ENCODE data around the gene FUT1. TPM values are rescaled to one million over a fixed set of nuclear protein-coding genes. Genes with fewer than 3 reads are reported as not detected.

FUT1 gene
- total and polyA plus RNA-seq, 10 of the 15 experiments (the other 5 are each of a cell fraction or from before 2014, with no cell fraction given), result 0.01 TPM; not detected in 9

DNA sequence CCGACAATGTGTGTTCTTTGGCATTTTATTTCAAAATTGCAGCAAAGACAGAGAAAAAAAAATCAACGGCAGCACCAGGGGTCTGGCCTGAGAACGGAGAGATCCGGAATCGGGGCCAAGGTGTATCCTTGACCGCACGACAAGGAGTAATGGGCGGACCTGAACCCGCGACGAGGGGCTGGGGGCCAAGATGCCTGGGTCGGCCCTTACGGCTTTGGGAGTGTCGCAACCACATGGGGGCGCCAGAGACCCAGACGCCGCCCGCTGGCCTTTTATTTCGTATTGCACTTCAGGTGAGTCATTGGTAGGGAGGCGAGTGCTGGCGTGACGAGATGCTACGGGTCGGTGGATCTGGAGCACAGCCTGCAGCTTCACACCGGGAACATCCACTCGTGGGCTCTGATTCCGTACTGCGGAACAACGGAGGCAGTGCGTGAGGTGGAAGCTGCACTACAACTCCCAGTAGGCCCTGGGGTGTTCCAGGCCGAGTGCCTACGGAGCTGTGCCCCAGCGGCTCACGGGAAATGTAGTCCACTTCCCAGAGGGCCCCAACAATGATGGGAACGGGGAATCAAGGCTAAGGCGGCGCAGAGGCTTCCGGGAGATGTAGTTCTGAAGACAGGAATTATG, 42.7 kb upstream of the FUT1 start (continued):
- TF ChIP-seq, protein P1, sequence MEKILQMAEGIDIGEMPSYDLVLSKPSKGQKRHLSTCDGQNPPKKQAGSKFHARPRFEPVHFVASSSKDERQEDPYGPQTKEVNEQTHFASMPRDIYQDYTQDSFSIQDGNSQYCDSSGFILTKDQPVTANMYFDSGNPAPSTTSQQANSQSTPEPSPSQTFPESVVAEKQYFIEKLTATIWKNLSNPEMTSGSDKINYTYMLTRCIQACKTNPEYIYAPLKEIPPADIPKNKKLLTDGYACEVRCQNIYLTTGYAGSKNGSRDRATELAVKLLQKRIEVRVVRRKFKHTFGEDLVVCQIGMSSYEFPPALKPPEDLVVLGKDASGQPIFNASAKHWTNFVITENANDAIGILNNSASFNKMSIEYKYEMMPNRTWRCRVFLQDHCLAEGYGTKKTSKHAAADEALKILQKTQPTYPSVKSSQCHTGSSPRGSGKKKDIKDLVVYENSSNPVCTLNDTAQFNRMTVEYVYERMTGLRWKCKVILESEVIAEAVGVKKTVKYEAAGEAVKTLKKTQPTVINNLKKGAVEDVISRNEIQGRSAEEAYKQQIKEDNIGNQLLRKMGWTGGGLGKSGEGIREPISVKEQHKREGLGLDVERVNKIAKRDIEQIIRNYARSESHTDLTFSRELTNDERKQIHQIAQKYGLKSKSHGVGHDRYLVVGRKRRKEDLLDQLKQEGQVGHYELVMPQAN (conservative IDR thresholded peaks at IDR 0.05), result no peak
- TF ChIP-seq DPF2 (IDR thresholded peaks at IDR 0.05), result no peak
- peak; percentile 76 for TF ChIP-seq NR2C1 (IDR thresholded peaks at IDR 0.05)
- TF ChIP-seq, protein P2, sequence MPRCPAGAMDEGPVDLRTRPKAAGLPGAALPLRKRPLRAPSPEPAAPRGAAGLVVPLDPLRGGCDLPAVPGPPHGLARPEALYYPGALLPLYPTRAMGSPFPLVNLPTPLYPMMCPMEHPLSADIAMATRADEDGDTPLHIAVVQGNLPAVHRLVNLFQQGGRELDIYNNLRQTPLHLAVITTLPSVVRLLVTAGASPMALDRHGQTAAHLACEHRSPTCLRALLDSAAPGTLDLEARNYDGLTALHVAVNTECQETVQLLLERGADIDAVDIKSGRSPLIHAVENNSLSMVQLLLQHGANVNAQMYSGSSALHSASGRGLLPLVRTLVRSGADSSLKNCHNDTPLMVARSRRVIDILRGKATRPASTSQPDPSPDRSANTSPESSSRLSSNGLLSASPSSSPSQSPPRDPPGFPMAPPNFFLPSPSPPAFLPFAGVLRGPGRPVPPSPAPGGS (IDR thresholded peaks at IDR 0.05; ENCODE audit: borderline replicate concordance, insufficient read depth, low read depth, low read length, poor library complexity, severe bottlenecking), result no peak

DNA sequence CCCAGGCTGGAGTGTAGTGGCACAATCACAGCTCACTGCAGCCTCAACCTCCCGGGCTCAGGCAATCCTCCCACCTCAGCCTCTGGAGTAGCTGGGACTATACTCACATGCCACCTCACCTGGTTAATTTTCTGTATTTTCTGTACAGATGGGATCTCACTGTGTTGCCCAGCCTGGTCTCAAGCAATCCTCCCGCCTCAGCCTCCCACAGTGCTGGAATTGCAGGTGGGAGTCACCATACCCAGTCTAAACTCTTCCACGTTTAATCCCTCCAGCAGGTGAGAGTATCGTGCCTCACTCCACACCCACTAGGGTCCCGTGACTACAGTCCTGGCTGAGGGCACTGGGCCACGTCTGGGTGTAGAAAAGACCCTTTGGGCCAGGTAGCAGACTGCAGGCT, 41.9 kb upstream of the FUT1 start:
- DNase-seq (ENCODE audit: low read depth, low spot score) (no peak), ATAC-seq (no peak), FAIRE-seq (no peak)
- H2AFZ ChIP-seq (ENCODE audit: control insufficient read depth, low read depth, low read length), result no peak overlapping the region
- TF ChIP-seq HDAC6 (IDR thresholded peaks at IDR 0.05; ENCODE audit: unreplicated experiment) (no peak), DPF2 (IDR thresholded peaks at IDR 0.05) (no peak), FOXM1 (IDR thresholded peaks at IDR 0.05; ENCODE audit: low read depth, low read length) (no peak), SREBF2 (IDR thresholded peaks at IDR 0.05; ENCODE audit: low read length) (no peak), CEBPB (IDR thresholded peaks at IDR 0.05; ENCODE audit: borderline replicate concordance in 1 of 2, low read depth in 2 of 2, low read length in 2 of 2) (no peak)
- H3K79me2 ChIP-seq (ENCODE audit: control insufficient read depth, insufficient read depth, low read length), result no peaks in the 10 kb centered on the region
- BruUV-seq (replicated peaks), result no TSS peak
- ChIA-PET CTCF (interaction anchor here (0.6 to 26.1 kb wide), 13 partner anchors 12 to 210 kb away, joined by 3 to 520 read pairs (median 10); partner anchors contain the start of genes BCAT2, CA11, GYS1 and HSD17B14), POLR2A (interaction anchor here (0.9 to 2.1 kb wide), 3 partner anchors 53 to 160 kb away, joined by 3 to 6 read pairs (median 3); partner anchors contain the start of gene BAX), SMC1A (ENCODE audit: uncharacterized antibody, unreplicated experiment) (interaction anchor here (0.8 to 4.1 kb wide), 6 partner anchors 22 to 178 kb away, joined by 3 to 41 read pairs (median 8); partner anchors contain the start of gene HSD17B14), RAD21 (ENCODE audit: unreplicated experiment) (interaction anchor here (1.4 to 4.1 kb wide), 5 partner anchors 17 to 176 kb away, joined by 4 to 72 read pairs (median 27); partner anchors contain the start of genes BCAT2 and HSD17B14)
- no peaks in the 10 kb centered on the region for H3K27me3 ChIP-seq (replicated peaks in 1 of 2; ENCODE audit: control insufficient read depth in 2 of 2, insufficient read depth in 2 of 2, low read length in 1 of 2)
- H3K9ac ChIP-seq (ENCODE audit: control insufficient read depth, insufficient read depth, low read length), result no peak overlapping the region
- H3K4me2 ChIP-seq (ENCODE audit: control insufficient read depth, insufficient read depth), result no peak overlapping the region
- no peaks in the 10 kb centered on the region for H4K20me1 ChIP-seq (ENCODE audit: control insufficient read depth, insufficient read depth)
- in situ Hi-C loops (cut with MboI) (no loop called here), intact Hi-C loops (cut with micrococcal nuclease; ENCODE audit: unreplicated experiment) (no loop called here)
- H3K36me3 ChIP-seq (ENCODE audit: control insufficient read depth in 2 of 2, insufficient read depth in 2 of 2, low read length in 1 of 2), result no peaks in the 10 kb centered on the region; a peak in 1 of 4 replicates
- no peaks in the 10 kb centered on the region for H3K9me3 ChIP-seq (replicated peaks; ENCODE audit: control insufficient read depth, insufficient read depth, low read length)
- no peak overlapping the region for H3K27ac ChIP-seq (ENCODE audit: control insufficient read depth, insufficient read depth)
- no peak overlapping the region for H3K4me3 ChIP-seq
- peaks cover 4% of the 10 kb centered on the region for H3K4me1 ChIP-seq (ENCODE audit: control insufficient read depth, insufficient read depth, low read length)
- WGBS (ENCODE audit: insufficient coverage, insufficient replicate concordance, low lambda C conversion rate, missing lambda C conversion rate), result 44% methylated on average over 6 of the region's 6 CpGs

All from GM12878 (cell line).